Fibroblast of skin of left quadriceps (primary cell): ENCODE data around the gene TRIP10.
A peak's percentile ranks its signal among the peaks of the same experiment; 100 is the strongest.

Experiments used
- DNase-seq, 2 experiments: peaks; one replicate each; pipeline ENCODE4 v3.0.0-alpha.2; 2013; ENCODE audit warnings: low read depth in 2 of 2

TRIP10 gene

DNA sequence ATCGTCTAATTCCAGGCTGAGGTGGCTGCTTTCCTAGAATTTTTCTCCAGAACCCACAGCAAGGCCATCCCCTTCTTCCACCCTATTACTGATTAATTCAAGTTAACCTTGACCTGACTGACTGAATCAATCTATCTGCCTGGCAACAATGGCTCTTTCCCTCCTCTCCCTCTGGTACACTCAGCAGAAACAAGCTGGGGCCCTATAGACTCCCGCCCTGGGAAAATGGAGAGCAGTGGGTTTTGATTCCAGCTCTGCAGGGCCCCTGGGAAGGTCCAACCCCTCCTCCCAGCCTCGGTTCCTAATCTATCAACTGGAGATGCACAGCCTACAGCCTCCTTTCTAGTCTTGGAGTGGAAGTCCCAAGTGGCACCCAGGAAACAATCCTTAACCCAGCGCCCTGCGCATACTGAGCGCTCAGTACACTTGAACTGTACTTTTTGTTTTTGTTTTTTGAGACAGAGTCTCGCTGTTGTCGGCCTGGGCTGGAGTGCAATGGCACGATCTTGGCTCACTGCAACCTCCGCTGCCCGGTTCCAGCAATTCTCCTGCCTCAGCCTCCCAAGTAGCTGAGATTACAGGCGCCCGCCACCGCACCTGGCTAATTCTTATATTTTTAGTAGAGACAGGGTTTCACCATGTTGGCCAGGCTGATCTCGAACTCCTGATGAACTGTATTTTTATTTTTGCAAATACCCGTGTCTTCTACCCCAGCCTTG, 13.8 kb upstream of the TRIP10 start:
- DNase-seq: no peak

DNA sequence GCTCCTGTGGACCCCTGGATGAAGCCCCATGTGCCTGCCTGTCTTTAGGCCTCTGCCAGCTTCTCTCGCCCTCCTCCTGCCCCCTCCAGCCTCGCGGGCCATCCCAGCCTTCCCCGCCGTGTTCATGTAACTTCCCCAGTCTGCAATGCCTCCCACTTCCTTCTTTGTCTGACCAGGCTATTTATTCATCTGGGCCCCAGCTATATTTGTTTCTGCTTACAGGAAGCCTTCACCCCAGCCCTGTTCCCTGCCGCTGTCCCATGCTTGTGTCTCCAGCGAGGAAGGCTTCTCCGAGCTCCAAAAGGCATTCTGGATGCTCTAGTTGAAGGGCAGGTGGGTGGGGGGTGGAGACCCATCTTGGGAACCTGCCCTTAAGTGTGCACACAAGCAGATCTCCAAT, 11.1 kb upstream of the TRIP10 start:
- DNase-seq: no peak

DNA sequence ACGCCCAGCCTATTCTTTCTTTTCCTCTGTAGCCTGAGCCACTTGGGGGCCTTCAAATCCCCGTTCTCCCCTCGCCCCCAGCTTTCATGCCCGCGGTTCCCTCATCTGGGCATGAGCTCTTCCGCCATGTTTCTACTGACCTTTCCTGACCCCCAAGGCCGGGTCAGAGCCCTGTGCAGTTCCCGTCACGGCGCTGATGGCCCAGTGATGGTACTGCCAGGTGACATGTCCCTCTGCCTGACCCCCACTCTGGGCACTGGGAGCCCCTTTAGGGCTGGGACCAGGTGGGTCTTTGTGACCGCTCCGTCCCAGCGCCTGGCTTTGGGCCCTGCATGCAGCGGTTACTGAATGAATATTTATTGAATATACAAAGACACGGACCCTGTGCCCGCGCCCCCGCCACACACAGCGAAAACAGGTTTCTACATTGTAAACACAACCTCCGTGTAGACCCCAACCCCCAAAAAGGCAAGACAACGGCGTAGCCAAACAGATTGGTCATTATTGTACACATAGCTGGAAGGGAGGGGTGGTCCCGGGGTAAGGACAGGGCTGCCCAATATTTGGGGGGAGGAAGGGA, 9.8 kb upstream of the TRIP10 start:
- no peak for DNase-seq

DNA sequence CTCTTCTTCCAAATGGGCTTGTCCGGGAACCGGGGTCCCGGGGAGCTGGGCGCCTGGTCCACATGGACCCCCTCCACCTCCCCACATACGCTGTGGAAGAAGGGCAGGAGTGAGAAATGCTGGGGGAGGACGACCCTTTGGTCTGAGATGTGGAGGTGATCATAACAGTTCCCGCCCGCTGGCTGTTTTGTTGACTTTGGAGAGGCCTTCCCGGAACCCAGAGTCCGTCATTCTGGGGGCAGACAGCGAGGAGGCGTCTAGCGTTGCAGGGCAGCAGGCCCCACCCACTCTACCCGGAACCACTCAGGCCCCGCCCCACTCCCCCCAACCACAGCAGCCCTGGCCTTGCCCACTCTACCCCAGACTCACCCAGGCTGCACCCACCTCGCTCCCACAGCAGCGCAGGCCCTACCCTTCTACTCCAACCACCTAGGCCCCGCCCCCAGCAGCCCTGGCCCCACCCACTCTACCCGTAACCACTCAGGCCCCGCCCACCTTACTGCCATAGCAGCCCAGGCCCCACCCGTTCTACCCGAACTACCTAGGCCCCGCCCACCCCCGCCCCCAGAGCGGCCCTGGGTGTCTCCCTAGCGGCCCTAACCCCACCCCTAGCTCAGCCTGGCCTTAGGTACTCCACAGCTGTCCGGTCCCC, 9.2 kb upstream of the TRIP10 start:
- no peak for DNase-seq

DNA sequence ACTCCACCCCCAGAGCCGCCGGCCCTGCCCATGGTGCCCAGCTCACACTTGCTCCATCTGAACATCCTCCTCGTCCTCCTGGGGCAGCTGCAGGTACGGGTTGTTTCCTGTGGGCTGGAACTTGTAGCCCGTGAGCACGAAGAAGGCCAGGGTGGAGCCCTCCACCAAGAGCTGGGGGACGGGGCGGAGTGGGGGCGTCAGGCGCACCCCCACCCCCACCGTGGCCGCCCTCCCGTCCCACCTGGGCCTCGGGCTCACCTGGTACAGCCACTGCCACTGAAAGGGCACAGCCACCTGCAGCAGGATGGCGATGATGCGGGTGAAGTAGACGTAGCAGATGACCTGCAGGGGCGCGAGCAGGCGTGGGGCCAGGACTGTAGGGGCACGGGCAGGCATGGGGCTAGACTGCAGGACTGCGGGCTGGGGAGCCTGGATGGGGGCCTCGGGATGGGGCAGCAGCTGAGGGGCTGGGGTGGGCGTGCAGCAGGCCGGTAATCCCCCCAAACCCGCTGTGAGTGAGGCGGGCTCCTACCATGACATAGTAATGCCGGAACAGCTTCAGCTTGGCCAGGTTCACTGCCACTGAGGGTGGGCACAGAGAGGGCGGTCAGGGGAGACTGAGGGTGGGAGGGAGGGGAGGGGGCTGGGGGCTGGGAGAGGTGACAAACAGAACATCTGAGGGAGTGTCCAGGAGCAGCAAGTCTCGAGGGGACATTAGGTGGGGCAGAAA, 8.4 kb upstream of the TRIP10 start:
- no peak for DNase-seq

DNA sequence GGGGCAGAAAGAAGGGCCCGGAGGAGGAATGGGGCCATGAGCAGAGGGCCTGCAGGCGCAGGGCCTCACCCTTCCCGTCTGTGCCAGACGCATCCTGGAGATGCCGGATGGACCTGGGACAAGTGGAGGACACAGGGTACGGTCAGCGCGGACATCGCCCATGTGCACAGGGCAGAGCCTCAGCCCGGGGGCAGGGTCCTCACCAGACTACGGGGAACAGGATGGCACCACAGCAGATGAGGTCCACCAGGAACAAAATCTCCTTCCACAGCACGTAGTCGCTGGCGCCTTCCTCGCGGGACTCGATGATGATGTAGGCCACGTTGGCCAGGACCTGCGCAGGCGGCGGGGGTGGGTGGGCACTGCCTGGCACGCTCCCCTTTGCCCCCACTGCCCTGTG, 7.7 kb upstream of the TRIP10 start:
- DNase-seq: no peak

DNA sequence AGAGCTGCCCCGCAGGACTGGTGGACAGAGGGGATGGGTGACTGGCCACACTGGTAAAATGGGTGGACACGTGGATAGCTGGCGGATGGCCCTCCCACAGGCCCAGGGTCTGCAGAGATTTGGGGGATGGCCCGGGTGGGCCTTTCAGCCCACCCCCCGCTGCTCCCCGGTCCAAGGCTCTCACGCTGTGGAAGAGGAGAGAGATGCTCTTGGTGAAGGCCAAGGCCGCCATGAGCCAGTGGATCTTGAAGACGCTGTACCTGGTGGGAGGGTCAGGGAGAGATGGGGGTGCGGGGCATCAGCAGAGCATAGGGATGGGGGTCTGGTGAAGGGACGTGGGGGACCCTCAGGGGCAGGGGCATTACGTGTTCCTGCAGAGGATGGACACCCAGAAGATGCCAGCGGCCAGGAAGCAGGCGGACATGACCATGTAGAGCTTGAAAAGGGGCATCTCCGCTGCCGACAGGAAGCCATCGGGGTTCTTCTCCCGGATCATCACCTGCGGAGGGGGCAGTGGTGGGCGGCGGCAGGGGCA, 6.6 kb upstream of the TRIP10 start:
- DNase-seq: no peak

DNA sequence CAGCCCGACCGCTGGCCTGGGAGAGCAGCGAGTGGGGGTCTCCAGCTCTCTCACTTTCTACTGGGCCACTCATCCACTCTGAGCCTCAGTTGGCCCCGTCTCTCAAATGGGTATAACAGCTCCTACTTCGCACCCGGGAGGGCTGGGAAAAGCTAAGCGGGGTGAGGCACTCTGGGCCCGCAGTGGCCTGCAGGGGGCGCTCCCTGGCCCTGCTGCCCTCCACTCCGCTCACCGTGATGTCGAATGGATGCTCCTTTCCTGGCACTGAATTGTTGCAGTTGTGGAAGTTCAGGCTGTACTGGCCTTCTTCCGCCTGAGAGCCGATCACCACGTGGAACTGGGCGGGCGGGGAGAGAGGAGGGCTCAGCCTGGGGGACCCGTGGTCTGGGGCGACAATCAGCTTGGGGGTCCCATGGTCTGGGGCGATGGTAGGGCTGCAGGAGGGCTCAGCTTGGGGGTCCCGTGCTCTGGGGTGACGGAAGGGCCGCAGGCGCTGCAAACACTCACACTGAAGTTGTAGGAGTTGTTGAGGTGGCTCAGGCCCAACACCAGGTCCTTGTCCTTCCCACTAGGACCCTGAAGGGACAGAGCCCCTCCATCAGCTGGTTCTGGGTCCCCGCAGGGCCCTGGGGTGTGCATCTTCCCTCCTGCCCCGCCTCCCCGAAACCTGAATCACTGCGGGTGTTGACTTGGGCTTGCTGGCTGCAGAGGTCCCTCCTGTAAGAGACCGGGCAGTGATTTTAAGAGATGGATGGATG, 6.0 kb upstream of the TRIP10 start:
- no peak for DNase-seq

DNA sequence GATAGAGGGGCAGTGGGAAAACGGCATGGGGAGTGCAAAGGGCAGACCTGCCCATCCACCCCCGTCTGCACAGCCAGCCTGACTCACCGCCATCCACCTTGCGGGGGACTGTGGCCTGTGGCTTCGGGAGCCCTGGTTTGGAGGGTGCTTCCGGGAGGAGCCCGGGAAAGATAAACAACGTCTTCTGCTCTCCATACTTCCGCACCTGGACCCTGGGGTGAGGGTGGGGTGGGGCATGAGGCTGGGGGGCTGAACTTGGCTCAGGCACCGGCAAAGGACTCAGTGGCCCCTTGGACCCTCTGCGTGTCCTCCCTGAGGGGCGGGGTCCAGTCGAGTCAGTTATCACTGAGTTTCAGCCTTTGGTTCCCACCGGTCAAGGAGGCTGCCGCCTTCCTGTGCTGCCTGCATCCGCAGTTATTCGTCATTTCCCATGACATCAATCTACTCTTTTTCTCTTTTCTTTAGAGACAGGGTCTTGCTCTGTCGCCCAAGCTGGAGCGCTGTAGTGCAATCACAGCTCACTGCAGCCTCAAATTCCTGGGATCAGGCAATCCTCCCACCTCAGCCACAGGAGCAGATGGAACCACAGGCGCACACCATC, 5.3 kb upstream of the TRIP10 start:
- no peak for DNase-seq

DNA sequence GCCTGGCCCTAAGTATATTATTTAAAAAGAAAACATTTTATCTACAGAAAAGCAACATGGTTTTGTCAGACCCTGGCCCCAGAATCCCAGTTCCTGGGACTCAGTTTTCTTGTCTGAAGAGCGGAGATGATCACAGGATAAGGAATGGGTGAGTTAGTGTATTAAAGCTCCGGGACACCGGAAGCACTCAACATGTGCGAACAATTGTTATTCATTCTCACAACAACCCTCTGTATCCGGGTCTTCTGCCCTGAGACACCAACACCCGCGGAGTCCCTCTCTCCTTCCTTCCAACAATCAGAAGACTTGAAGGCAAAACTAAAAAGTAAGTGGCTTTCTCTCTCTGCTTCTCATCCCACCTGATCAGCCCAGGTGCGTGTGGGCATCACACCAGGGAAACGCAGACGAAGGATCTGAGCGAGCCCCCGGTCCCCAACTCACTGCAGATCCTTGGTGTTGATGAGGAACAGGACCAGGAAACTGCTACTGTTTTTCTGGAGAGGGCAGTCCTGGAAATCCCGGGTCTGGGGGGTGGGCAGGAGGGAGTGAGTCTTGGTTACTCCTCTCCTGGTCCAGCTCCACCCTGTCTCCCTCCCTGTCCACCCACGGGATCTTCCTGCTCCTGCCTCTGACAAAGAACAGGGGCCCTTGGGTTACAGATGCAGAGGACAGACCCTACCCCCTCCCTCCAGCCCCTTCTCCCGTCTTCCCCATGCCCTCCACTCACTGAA, 4.1 kb upstream of the TRIP10 start:
- DNase-seq: no peak

DNA sequence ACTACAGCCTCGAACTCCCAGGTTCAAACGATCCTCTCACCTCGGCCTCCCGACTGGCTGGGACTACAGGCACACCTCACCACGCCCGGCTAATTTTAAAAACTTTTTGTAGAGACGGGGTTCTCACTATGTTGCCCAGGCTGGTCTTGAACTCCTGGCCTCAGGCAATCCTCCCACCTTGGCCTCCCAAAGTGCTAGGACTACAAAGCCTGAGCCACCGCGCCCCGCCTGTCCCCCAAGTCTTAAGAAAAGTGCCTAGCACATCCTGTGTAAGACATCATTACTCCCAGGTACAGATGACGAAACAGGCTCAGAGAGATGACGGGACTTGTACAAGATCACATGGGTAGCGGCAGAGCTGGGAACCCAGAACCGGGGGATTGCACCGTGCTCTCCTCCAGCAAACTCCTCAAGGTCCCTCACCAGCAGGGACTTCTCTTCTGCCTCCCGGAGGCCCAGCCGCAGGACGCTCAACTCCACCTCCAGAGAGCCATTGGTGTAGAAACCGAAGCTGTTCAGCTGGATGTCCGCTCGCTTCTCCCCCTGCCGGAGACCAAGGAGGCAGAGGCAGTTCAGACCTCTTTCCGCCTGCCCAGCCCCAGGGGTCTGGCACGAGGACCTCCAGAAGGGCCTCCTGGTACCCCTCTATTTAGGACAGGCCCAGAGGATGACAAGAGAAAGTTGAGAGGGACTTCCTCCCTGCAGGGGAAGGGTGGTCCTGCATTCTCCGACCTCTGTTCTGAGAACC, 3.1 kb upstream of the TRIP10 start:
- DNase-seq: peak; percentile 64 to 67

DNA sequence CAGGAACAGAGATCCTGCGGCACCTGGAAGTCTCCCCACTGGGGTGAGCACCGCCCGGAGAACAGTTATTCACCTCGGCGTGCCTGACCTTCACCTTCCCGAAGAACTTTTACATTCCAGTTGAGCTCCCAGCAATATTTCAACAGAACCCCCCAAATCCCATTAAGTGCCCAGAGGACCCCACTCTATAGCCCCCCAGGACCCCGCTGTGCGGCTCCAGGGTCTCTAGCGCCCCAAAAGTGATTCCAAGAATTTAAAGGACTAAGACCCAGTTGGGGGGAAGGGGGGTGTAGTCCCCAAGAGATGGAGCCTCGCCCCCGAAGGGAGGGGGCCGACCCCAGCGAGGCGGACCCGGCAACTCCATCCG, 2.6 kb upstream of the TRIP10 start:
- no peak for DNase-seq

DNA sequence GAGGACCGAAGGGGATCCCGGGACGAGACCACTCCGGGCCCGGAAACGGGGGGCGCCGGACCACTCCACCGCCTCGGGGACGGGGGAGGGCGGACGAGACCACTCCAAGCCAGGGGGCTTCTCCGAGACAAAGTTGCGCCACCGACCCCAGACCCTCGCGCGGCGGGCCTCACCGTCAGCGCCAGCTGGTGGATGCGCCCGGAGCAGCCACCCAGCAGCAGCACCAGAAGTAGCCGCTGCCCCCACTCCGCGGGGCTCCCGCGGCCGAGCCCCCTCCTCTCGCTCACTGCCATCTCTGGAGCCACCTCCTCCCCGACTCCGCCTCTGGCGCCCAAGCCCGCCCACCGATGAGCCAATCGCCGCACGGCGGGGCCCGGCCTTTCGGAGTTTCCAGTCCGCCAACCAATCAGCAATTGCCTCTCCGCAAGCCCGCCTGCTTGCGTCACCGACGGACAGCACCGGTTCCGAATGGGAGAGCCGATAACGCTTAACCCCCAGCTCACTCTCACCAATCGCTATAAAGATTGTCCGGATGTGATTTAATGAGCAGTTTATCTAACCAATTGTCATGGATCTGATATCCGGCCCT, 2.1 kb upstream of the TRIP10 start, which contains the start of gene GPR108:
TSS of gene GPR108 (minus strand) at position 297 of the 589 bp plus-strand sequence. CDS start at position 293, 4 bp downstream.
- peak; percentile 100 for DNase-seq

DNA sequence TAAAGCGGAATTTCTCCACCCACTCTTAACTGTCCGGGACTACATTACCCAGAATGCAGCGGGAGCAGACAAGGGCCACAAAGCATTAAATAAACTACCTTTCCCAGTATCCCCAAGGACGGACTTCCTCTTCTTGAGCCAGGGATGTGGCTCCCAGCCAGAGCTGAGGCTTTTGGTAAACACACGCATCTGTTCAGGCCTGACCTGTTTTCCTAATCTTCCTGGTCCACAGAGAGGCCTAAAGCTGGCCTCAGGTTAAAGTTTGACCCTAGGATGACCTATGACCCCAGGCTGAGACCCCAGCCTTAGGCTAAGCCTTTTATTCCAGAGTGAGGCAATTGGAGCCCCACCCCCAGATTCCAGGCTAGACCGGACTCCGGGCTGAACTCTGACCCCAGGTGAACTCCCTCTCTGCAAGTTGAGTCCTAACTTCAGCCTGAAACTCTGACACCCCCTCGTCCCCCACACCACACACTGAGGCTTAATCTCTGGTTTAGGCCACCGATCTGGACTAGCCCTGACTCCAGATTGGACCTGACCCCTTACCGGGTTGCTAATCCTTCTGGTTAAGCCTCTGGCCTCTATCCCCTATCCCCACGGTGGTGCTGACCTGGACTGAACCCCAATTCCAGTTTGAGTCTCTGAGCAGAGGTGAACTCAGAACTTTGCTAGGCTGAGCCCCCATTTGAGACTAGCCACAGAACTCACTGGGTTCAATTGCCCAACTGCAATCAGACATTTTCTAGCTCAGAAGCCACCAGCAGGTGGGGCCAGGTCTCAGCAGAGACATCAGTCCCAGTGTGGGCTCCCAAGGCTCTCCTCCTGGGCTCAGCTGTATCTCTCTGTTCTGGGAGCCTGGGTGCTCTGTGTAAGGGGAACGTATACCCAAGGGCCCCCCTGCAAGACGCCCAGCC, 1.4 kb upstream of the TRIP10 start:
- peak; percentile 68 to 70 for DNase-seq

DNA sequence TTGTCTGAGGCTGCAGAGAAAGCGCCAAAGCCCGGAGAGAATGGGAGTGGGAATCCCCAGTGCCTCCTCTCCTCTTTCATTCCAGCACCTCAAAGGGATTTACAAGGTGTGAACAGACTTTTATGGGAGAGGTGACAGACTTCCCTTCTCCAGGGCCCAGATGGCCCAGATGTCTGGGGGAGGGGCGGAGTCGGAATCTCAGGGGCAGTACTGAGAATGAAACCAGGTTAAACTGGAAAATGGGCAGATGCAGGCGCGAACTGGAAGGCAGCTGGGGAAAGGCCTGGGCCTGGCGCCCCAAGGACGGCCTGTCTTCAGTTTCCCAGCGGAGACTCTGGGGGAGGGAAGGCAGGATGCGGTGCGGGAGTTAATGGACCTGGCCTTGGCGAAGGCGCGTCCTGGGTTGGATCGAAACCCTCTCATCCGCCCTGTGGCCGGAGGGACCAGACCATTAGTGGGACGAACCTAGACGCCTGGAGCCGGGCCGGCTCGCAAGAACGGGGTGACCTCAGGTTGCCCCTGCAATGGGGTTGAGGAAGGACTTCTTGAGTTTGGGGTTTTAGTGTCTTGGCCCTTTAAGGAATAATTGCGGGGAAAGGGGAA, 592 bp upstream of the TRIP10 start:
- DNase-seq: no peak

DNA sequence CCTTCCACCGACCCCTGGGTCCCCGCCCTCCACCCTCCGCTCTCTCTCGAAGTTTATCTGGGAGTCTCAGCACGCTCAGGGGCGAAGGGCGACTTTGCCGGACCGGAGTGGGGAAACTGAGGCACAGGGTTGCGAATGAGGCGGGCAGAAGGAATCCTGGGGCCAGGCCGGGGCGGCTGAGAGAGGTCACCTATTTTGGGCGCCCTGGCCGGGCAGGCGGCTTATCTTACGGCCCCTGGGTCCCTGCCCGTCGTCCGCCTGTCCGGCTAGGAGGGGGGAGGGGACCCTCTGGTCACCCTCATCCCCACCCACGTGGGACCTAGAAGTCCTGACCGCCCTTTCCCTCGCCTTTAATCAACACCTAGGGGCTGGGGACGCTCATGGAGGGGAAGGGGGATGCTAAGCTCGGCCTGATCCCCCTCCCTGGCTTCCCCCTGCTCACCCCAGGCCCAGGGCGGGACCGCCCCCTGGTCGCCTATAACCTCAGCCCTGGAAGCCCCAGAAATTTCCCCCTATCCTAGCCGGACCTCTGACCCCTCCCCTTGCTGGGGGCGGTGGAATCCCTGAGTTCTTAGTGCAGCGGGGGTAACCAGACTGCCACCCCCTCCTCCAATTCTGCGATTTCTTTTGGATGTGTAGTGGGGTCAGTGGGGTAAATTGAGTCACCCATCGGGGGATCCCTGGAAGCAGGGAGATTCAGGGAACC, 556 bp downstream of the TRIP10 start:
- no peak for DNase-seq
